GM19468 (cell line): ENCODE results near the gene ROPN1B.
"Not testable (repeated sequence)": the region's sequence is repeated elsewhere in the genome, so short reads cannot be mapped to it uniquely, and the experiment has no call there.

Experiments
- ATAC-seq: cut with Tn5 transposase; IDR thresholded peaks from one replicate; pipeline ENCODE4 v1.9.1; 2021; ENCODE audit warnings: mild to moderate bottlenecking, moderate library complexity, moderate number of reproducible peaks; ENCODE audit not compliant: unreplicated experiment; ENCODE audit errors: extremely low read depth

Gene ROPN1B

GRCh38 chr3:125968701-125969592 is at the start of gene ROPN1B:
TSS of gene ROPN1B (plus strand) at chr3:125969178. CDS start at chr3:125972055, 2,877 bp downstream.
- ATAC-seq, result not testable (repeated sequence)

GRCh38 chr3:125920191-125920590 is 48.8 kb upstream of the ROPN1B start:
- not testable (repeated sequence) for ATAC-seq

- ATAC-seq, result not testable (repeated sequence)
Observed at GRCh38 chr3:125920751-125921279, 48.2 kb upstream of the ROPN1B start.

- not testable (repeated sequence) for ATAC-seq
Observed at GRCh38 chr3:125921712-125922111, 47.3 kb upstream of the ROPN1B start.

- ATAC-seq, result not testable (repeated sequence)
Observed at GRCh38 chr3:125923324-125924115, 45.5 kb upstream of the ROPN1B start.

- not testable (repeated sequence) for ATAC-seq
Observed at GRCh38 chr3:125924276-125924675, 44.7 kb upstream of the ROPN1B start.

- not testable (repeated sequence) for ATAC-seq
Observed at GRCh38 chr3:125925727-125926126, 43.3 kb upstream of the ROPN1B start.

GRCh38 chr3:125928771-125929545 is 40.0 kb upstream of the ROPN1B start:
- not testable (repeated sequence) for ATAC-seq

GRCh38 chr3:125929765-125930164 is 39.2 kb upstream of the ROPN1B start:
- not testable (repeated sequence) for ATAC-seq

GRCh38 chr3:125931355-125931880 is 37.6 kb upstream of the ROPN1B start:
- ATAC-seq, result not testable (repeated sequence)

GRCh38 chr3:125933397-125934173 is 35.4 kb upstream of the ROPN1B start:
- not testable (repeated sequence) for ATAC-seq

GRCh38 chr3:125935252-125935874 is 33.6 kb upstream of the ROPN1B start:
- ATAC-seq, result not testable (repeated sequence)

GRCh38 chr3:125936210-125936815 is 32.7 kb upstream of the ROPN1B start:
- ATAC-seq, result not testable (repeated sequence)

GRCh38 chr3:125936891-125937290 is 32.1 kb upstream of the ROPN1B start:
- ATAC-seq, result not testable (repeated sequence)

GRCh38 chr3:125947806-125948205 is 21.2 kb upstream of the ROPN1B start:
- not testable (repeated sequence) for ATAC-seq

- not testable (repeated sequence) for ATAC-seq
Observed at GRCh38 chr3:125948901-125949300, 20.1 kb upstream of the ROPN1B start.

- ATAC-seq, result not testable (repeated sequence)
Observed at GRCh38 chr3:125951176-125951575, 17.8 kb upstream of the ROPN1B start.

GRCh38 chr3:125957020-125957419 is 12.0 kb upstream of the ROPN1B start:
- not testable (repeated sequence) for ATAC-seq
